ENCODE data around the gene NANOS1.

The NANOS1 gene

GRCh38 chr10:119059557-119059956, 30.0 kb downstream of the NANOS1 start:
- H3K4me3 ChIP-seq (ENCODE audit: low read depth, low read length) = no peak overlapping the region
- no peak for TF ChIP-seq CTCF (IDR thresholded peaks at IDR 0.05; ENCODE audit: borderline replicate concordance, insufficient read depth, low read depth, low read length)

- no peak overlapping the region for H3K4me3 ChIP-seq (ENCODE audit: low read depth, low read length)
- TF ChIP-seq CTCF (IDR thresholded peaks at IDR 0.05; ENCODE audit: borderline replicate concordance, insufficient read depth, low read depth, low read length) = no peak
These were observed 30.6 kb downstream of the NANOS1 start for GRCh38 chr10:119060107-119060506.

- TF ChIP-seq CTCF (IDR thresholded peaks at IDR 0.05; ENCODE audit: borderline replicate concordance, insufficient read depth, low read depth, low read length) = no peak
- H3K4me3 ChIP-seq (ENCODE audit: low read depth, low read length) = no peak overlapping the region
These were observed 31.8 kb downstream of the NANOS1 start for GRCh38 chr10:119061352-119061751.

- no peak overlapping the region for H3K4me3 ChIP-seq (ENCODE audit: low read depth, low read length)
- TF ChIP-seq CTCF (IDR thresholded peaks at IDR 0.05; ENCODE audit: borderline replicate concordance, insufficient read depth, low read depth, low read length) = no peak
These were observed 32.4 kb downstream of the NANOS1 start for GRCh38 chr10:119061926-119062325.

GRCh38 chr10:119070395-119071165, 41.1 kb downstream of the NANOS1 start:
- TF ChIP-seq CTCF (IDR thresholded peaks at IDR 0.05; ENCODE audit: borderline replicate concordance, insufficient read depth, low read depth, low read length) = no peak
- no peak overlapping the region for H3K4me3 ChIP-seq (ENCODE audit: low read depth, low read length)

- TF ChIP-seq CTCF (IDR thresholded peaks at IDR 0.05; ENCODE audit: borderline replicate concordance, insufficient read depth, low read depth, low read length) = no peak
- no peak overlapping the region for H3K4me3 ChIP-seq (ENCODE audit: low read depth, low read length)
These were observed 44.1 kb downstream of the NANOS1 start for GRCh38 chr10:119073584-119073983.
